Activated naive CD4-positive, alpha-beta T cell treated with Interleukin-2 at 50 U/mL for 16 hours (primary cell): ENCODE results near the gene LRRC56.
"Not testable (repeated sequence)": the region's sequence is repeated elsewhere in the genome, so short reads cannot be mapped to it uniquely, and the experiment has no call there.

Experiments
- DNase-seq: peaks from one replicate; pipeline ENCODE4 v3.0.0-alpha.2; 2020

LRRC56 gene

DNA sequence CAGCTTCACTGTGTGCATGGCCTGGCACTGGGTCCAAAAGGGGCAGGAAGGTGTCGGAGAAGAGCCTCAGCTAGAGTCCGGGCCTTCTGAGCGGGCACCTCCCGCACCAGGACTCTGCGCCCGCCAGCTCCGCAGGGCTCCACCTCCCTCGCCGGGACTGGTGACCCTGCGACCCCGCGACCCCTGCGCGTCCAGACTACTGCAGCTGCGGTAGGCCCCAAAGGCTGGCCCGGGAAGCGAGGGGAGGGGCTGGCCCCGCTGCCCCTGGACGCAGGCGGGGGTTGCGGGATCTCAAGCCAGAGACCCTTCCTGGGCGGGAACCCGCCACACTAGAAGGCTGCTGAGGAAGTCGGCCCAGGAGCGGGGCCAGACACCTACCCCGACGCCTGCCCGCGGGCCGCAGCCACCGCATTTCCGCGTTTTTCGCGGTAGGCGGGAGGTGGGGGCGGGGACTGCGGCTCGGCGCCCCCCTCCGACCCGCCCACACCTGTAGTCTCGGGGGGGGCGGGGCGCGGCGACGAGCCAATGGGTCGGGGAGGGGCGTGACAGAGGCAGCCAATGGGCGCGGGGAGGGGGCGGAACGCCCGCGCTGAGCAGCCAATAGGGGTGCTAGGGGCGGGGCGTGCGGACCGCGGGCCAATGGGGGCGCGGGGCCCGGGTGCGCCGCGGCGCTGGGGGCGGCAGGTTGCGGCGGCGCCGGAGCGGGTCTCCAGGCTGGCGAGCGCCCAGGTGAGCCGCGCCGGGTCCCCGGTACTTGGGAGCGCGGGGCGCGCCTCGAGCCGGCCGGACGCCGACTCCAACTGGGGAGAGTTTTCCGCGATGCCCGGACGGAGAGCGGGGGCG, 23.2 kb downstream of the LRRC56 start, which contains the start of the genes LMNTD2 and RASSF7:
LMNTD2 (minus strand) TSS at position 434 of the 843 bp plus-strand sequence; CDS start at position 412, 22 bp downstream.
RASSF7 (plus strand) TSS at position 666 of the 843 bp plus-strand sequence. CDS start 799 bp downstream, outside the sequence.
- peak; percentile 96 for DNase-seq

DNA sequence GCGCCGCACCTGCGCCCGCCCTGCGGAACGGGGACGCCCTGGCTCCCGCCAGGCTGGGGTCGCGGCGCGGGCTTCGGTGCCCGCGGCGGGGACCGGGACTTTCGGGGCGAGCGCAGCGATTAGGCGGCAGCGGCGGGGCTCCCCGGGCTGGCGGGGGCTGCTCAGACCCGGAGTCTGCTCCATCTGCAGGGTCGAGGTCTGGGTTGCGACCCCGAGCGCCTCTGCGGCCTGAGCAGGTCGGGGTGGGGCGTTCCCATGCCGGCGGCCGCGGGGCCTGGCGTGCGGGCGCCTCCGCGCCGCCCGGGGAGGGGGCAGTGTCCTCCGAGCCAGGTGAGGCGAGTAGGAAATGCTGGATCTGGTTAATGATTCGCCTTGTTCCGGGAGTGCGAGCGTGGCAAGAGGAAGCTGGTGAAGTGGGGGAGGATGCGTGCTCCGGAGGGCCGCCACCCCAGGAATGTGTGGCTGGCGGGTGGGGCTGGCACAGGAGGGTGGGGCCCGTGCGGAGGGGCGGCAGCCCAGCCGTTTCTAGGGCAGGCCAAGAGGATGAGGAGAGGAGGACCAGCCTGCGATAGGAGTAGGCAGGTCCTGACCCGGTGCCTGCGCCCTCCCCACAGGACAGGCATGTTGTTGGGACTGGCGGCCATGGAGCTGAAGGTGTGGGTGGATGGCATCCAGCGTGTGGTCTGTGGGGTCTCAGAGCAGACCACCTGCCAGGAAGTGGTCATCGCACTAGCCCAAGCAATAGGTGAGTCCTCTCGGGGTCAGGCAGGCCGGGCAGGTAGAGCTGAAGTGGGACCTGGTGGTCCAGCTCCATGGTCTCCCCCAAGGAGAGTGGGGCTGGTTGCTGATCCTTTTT, 24.0 kb downstream of the LRRC56 start:
- DNase-seq, result no peak

DNA sequence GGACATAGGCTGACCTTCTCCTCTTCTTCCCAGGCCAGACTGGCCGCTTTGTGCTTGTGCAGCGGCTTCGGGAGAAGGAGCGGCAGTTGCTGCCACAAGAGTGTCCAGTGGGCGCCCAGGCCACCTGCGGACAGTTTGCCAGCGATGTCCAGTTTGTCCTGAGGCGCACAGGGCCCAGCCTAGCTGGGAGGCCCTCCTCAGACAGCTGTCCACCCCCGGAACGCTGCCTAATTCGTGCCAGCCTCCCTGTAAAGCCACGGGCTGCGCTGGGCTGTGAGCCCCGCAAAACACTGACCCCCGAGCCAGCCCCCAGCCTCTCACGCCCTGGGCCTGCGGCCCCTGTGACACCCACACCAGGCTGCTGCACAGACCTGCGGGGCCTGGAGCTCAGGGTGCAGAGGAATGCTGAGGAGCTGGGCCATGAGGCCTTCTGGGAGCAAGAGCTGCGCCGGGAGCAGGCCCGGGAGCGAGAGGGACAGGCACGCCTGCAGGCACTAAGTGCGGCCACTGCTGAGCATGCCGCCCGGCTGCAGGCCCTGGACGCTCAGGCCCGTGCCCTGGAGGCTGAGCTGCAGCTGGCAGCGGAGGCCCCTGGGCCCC, 24.8 kb downstream of the LRRC56 start:
- DNase-seq, result no peak

GRCh38 chr11:563066-563811, 25.9 kb downstream of the LRRC56 start:
- DNase-seq, result no peak

GRCh38 chr11:563812-564578, 26.7 kb downstream of the LRRC56 start:
- DNase-seq, result no peak

DNA sequence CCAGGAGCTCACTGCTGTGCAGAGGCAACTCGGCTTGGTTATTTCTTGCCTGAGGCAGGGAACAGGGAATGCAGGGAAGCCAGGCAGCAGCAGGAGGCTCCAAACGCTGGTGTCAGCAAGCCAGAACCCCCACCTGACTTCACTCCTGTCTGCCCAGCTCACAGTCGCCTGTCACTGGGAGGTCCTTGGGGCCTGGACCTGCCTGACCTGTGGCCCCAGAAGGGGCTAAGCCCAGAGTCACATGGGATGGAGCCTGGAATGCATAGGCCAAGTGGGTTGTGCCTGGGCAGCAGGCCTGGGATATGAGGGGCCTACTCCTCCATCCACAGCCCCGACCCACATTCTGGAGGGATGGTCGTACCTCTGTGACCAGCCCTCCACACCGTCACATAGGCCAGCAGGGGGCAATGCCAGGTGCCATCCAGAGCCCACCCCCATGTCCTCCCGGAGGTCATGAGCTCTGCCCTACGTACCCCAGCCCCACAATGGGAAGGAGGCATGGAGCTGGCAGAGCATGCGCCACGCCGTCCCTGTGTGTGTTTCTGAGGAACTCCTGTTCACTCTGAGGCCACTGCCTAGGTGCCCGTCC, 28.7 kb downstream of the LRRC56 start:
- no peak for DNase-seq

GRCh38 chr11:567011-567628, 29.8 kb downstream of the LRRC56 start:
- DNase-seq, result no peak

DNA sequence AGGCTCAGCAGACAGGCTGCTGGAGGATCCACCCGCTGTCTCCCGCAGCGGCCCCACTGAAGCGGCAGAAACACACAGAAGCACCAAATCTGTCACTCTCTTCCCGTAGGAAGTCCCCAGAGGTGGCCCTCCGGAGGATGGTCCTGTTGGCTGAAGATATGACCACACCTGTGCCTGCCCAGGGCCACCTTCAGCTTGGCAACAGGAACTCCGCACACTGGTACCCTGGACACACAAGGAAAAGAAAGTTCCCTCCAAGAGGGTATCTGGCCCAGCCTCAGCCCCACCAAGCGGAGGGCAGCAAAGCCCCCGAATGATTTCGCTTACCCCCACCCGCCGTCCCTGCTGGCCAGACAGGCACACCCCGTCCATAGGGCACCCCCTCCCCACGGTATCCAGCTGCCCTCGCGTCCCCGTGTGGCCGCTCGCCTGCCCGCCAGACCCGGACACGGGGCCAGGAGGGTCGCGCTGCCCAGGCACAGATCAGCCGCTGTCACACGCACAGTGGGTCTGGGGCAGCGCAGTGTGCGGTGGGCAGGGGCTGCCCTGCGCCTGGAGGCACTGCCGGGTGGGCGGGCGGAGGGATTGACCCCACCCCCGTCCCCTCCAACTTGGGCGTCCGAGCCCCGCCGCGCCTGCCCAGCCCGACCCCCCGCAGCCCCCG, 30.4 kb downstream of the LRRC56 start:
- no peak for DNase-seq

DNA sequence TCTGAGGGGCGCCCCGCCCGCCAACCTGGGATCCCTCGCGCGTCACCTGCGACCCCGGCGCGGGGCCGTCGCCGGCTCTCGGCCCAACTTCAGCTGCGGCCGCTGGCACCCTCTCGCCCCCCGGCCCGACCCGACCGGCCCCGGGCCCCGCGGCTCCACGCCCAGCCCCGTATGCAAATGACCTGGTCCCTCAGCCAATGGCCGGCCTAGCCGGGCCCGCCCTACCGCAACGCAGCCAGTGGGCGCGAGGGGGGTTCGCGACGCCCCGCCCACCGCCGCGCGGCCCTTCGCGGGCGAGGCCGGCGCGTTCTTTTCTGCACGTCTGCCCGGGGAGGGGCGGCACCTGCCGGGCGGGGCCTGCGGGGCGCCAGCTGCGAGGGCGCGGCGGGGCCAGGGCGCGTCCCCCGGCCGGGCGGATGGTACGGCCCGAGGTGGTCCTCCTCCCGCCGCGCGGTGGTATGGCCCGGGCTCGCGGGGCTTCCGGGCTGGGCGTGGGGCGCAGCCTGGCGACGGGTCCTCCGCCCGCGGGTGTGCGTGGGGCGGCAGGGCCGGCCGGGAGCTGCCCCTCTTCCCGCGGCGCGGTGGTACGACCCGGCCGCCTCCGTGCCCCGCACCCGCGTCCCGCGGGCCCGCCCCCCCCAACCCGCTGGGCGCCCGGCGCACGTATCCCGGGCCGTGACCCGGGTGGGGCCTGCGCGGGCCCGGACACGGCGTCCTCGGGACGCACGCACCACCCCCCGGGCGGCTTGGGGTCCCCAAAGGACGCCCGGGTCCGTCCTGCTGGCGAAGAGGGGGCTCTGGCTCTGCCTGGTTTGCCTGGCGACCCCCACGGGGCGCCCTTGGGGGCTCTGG, 31.2 kb downstream of the LRRC56 start:
- DNase-seq, result peak; percentile 91

DNA sequence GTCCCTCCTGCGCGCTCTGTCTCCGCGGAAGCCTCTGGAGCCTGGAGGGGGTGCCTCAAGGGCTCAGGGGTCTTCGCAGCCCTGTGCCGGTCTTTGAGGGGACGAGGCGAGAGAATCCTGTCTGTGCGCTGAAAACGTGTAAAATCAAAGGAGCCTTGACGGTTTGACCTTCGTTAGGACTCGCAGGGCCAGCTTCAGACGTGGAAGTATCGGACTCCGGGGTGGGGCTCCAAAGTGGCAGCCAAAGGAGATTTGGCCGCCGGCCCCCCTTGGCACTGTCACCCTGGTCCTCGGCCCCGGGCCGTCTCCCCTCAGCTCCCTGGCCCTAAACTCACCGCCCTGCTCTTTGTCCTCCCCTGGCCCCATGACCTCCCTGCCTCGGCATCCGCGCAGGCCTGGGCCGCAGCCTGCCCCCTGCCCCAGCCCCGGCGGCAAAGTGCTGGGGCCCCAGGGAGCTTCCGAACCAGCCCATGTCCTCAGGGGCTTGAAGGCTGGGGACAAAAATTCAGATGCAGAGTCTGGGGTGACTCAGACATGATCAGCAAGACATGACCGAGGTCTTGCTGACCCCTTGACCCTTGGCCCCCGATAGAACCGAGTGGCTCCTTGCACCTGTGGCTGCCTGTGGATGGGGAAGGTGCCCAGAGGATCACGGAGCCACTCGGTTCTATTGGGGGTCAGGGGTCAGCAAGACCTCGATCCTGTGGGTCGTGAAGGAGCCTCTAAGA, 32.0 kb downstream of the LRRC56 start:
- DNase-seq, result no peak

DNA sequence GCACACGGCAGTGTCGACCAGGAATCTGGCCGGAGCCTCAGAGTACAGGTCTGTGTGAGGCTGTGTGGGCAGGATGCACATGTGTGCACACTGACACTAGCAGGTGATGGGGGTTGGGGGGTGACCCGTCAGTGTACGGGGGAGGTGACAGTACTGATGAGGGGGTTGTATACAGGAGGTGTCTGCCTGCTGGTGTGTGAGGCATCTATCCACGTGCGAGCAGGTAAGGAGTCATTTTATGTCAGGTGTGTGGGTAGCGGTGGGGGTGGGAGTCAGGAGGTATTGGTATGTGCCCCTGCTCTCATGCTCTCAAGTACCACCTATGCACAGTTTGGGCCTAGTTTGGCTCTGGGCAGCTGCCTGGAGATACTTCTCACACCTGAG, 34.5 kb downstream of the LRRC56 start:
- DNase-seq, result no peak

- no peak for DNase-seq
These were observed 35.9 kb downstream of the LRRC56 start for GRCh38 chr11:573146-573759.

GRCh38 chr11:574031-574570, 36.8 kb downstream of the LRRC56 start:
- not testable (repeated sequence) for DNase-seq

DNA sequence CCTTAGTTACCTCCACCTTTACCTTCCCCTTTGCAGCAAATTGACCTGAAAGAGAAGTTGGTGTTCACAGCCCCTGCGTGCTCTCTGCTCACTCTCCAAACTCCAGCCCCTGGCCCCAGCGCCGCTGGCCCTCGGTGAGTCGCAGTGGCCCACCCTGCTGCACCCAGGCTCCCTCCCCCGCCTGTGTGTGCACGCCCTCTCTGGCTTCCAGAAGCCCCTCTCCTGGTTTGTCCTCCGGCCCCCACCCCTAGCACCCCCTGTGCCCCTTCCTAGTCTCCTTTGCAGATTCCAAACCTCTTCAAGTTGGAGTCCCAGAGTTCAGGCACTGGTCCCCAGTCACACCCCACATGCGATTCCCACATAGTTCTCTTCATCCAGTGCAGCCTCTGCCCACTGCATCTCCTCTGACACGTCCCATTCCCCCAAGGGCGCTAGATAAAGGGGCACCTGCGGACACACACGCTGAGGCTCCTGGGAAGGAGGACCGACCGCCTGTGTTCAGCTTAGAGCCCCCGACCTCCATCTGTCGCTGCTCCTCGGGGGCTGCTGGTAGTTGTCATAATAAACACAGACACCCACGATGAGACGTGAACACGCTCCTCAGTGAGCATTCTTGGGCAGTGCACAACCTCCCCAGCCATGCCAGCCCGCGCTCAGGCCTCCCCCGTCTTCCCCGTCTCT, 37.4 kb downstream of the LRRC56 start:
- peak; percentile 32 for DNase-seq

- DNase-seq, result no peak
These were observed 38.1 kb downstream of the LRRC56 start for GRCh38 chr11:575313-575995.

GRCh38 chr11:575996-576768, 38.9 kb downstream of the LRRC56 start, which contains the start of gene PHRF1:
PHRF1 (plus strand) TSS chr11:576470; CDS start chr11:581513, 5,043 bp downstream.
- DNase-seq, result peak; percentile 93
